Ishikawa (cell line): ENCODE data around the gene FOXJ1.

ENCODE experiments used
- CEBPB ChIP-seq: IDR thresholded peaks from 2 replicates; pipeline ENCODE4 v1.6.1; 2012
- CREB1 ChIP-seq: IDR thresholded peaks from 2 replicates; pipeline ENCODE4 v1.6.1; 2012; ENCODE audit warnings: low read depth
- EGR1 ChIP-seq: IDR thresholded peaks from 2 replicates; pipeline ENCODE4 v1.6.1; 2012
- EP300 ChIP-seq: IDR thresholded peaks from 2 replicates; pipeline ENCODE4 v1.6.1; 2012; ENCODE audit warnings: borderline replicate concordance
- FOXM1 ChIP-seq: IDR thresholded peaks from 2 replicates; pipeline ENCODE4 v1.6.1; 2012; ENCODE audit warnings: low read depth, borderline replicate concordance
- MAX ChIP-seq: IDR thresholded peaks from 2 replicates; pipeline ENCODE4 v1.6.1; 2012
- NFIC ChIP-seq: IDR thresholded peaks from 2 replicates; pipeline ENCODE4 v1.6.1; 2012
- RAD21 ChIP-seq: IDR thresholded peaks from 2 replicates; pipeline ENCODE4 v1.6.1; 2012; ENCODE audit warnings: low read depth
- REST ChIP-seq: IDR thresholded peaks from 2 replicates; pipeline ENCODE4 v1.6.1; 2012; ENCODE audit warnings: low read depth, mild to moderate bottlenecking
- TAF1 ChIP-seq: IDR thresholded peaks from 2 replicates; pipeline ENCODE4 v1.6.1; 2012; ENCODE audit warnings: low read depth, mild to moderate bottlenecking
- TCF12 ChIP-seq: IDR thresholded peaks from 2 replicates; pipeline ENCODE4 v1.6.1; 2012; ENCODE audit warnings: low read depth
- TEAD4 ChIP-seq: IDR thresholded peaks from 2 replicates; pipeline ENCODE4 v1.6.1; 2012
- USF1 ChIP-seq: IDR thresholded peaks from 2 replicates; pipeline ENCODE4 v1.6.1; 2012
- YY1 ChIP-seq: IDR thresholded peaks from 2 replicates; pipeline ENCODE4 v1.6.1; 2012; ENCODE audit warnings: low read depth
- ZBTB7A ChIP-seq: IDR thresholded peaks from 2 replicates; pipeline ENCODE4 v1.6.1; 2012; ENCODE audit warnings: low read depth

Gene FOXJ1

GRCh38 chr17:76155988-76156661 lies 15.1 kb upstream of the FOXJ1 start:
- no peak for TF ChIP-seq ZBTB7A
- no peak for TF ChIP-seq CREB1
- no peak for TF ChIP-seq NFIC
- no peak for TF ChIP-seq EGR1
- no peak for TF ChIP-seq CEBPB
- no peak for TF ChIP-seq TAF1
- TF ChIP-seq REST, result no peak
- TF ChIP-seq MAX, result no peak
- TF ChIP-seq YY1, result no peak
- TF ChIP-seq TCF12, result no peak
- no peak for TF ChIP-seq EP300
- TF ChIP-seq TEAD4, result no peak
- TF ChIP-seq USF1, result no peak
- no peak for TF ChIP-seq RAD21
- no peak for TF ChIP-seq FOXM1

- TF ChIP-seq TEAD4, result no peak
- no peak for TF ChIP-seq RAD21
- no peak for TF ChIP-seq EGR1
- TF ChIP-seq CREB1, result no peak
- TF ChIP-seq ZBTB7A, result no peak
- no peak for TF ChIP-seq FOXM1
- no peak for TF ChIP-seq MAX
- TF ChIP-seq CEBPB, result no peak
- no peak for TF ChIP-seq NFIC
- TF ChIP-seq TAF1, result no peak
- no peak for TF ChIP-seq USF1
- TF ChIP-seq TCF12, result no peak
- TF ChIP-seq EP300, result no peak
- TF ChIP-seq REST, result no peak
- TF ChIP-seq YY1, result no peak
Observed at GRCh38 chr17:76154936-76155845, 14.1 kb upstream of the FOXJ1 start.

GRCh38 chr17:76154292-76154691 lies 13.2 kb upstream of the FOXJ1 start:
- TF ChIP-seq REST, result no peak
- TF ChIP-seq NFIC, result no peak
- TF ChIP-seq TEAD4, result no peak
- TF ChIP-seq TCF12, result no peak
- TF ChIP-seq EGR1, result no peak
- TF ChIP-seq TAF1, result no peak
- no peak for TF ChIP-seq MAX
- TF ChIP-seq CREB1, result no peak
- TF ChIP-seq RAD21, result no peak
- TF ChIP-seq EP300, result no peak
- TF ChIP-seq YY1, result no peak
- TF ChIP-seq FOXM1, result no peak
- no peak for TF ChIP-seq ZBTB7A
- TF ChIP-seq CEBPB, result no peak
- TF ChIP-seq USF1, result no peak
